SK-N-SH treated with all-trans-retinoic acid at 6 μM for 48 hours (cell line): ENCODE results near the gene AHI1.

ENCODE experiments used
- BACH2 ChIP-seq: fragments of 250-450 bp; sonication (Bioruptor Pico); IDR thresholded peaks from 2 replicates; pipeline ENCODE4 v1.9.0; 2021; ENCODE audit warnings: mild to moderate bottlenecking, borderline replicate concordance
- CREB5 ChIP-seq: fragments of 250-450 bp; sonication (Bioruptor Pico); IDR thresholded peaks from 2 replicates; pipeline ENCODE4 v1.5.1; 2020; ENCODE audit warnings: low read depth, mild to moderate bottlenecking, moderate library complexity
- CSDC2 ChIP-seq: fragments of 250-450 bp; sonication (Bioruptor Pico); IDR thresholded peaks from 2 replicates; pipeline ENCODE4 v1.5.0; 2020; ENCODE audit warnings: mild to moderate bottlenecking, moderate library complexity
- ESRRG ChIP-seq: fragments of 250-450 bp; sonication (Bioruptor Pico); IDR thresholded peaks from 2 replicates; pipeline ENCODE4 v1.6.1; 2021; ENCODE audit warnings: mild to moderate bottlenecking
- PPARA ChIP-seq: fragments of 250-450 bp; sonication (Bioruptor Pico); IDR thresholded peaks from 2 replicates; pipeline ENCODE4 v1.5.0; 2020; ENCODE audit warnings: mild to moderate bottlenecking, borderline replicate concordance
- RARB ChIP-seq: fragments of 250-450 bp; sonication (Bioruptor Pico); IDR thresholded peaks from 2 replicates; pipeline ENCODE4 v1.8.0; 2021; ENCODE audit warnings: mild to moderate bottlenecking, moderate library complexity
- TCF4 ChIP-seq: fragments of 250-450 bp; sonication (Bioruptor Pico); IDR thresholded peaks from 2 replicates; pipeline ENCODE4 v1.8.0; 2021; ENCODE audit warnings: mild to moderate bottlenecking, moderate library complexity, borderline replicate concordance
- TOX ChIP-seq: fragments of 250-450 bp; sonication (Bioruptor Pico); IDR thresholded peaks from 2 replicates; pipeline ENCODE4 v1.8.0; 2021; ENCODE audit warnings: mild to moderate bottlenecking, moderate library complexity, borderline replicate concordance
- TSHZ2 ChIP-seq: fragments of 250-450 bp; sonication (Bioruptor Pico); IDR thresholded peaks from 2 replicates; pipeline ENCODE4 v1.5.0; 2020; ENCODE audit warnings: mild to moderate bottlenecking, moderate library complexity
- ZFP3 ChIP-seq: fragments of 250-450 bp; sonication (Bioruptor Pico); IDR thresholded peaks from 2 replicates; pipeline ENCODE4 v1.5.0; 2020; ENCODE audit warnings: mild to moderate bottlenecking, moderate library complexity
- ZFP30 ChIP-seq: fragments of 450-650 bp; formaldehyde crosslinking; IDR thresholded peaks from 2 replicates; pipeline ENCODE4 v1.5.0; 2022; ENCODE audit warnings: mild to moderate bottlenecking, moderate library complexity
- ZNF565 ChIP-seq: fragments of 450-650 bp; formaldehyde crosslinking; conservative IDR thresholded peaks from 2 replicates; pipeline ENCODE4 v1.5.0; 2020; ENCODE audit warnings: low read depth, mild to moderate bottlenecking, moderate library complexity
- ZNF8 ChIP-seq: fragments of 450-650 bp; formaldehyde crosslinking; IDR thresholded peaks from 2 replicates; pipeline ENCODE4 v1.5.0; 2020; ENCODE audit warnings: mild to moderate bottlenecking, moderate library complexity
- TF ChIP-seq, protein P1 (sequence below): fragments of 250-450 bp; sonication (Bioruptor Pico); IDR thresholded peaks from 2 replicates; pipeline ENCODE4 v1.5.1; 2021; ENCODE audit warnings: mild to moderate bottlenecking, moderate library complexity

DNA sequence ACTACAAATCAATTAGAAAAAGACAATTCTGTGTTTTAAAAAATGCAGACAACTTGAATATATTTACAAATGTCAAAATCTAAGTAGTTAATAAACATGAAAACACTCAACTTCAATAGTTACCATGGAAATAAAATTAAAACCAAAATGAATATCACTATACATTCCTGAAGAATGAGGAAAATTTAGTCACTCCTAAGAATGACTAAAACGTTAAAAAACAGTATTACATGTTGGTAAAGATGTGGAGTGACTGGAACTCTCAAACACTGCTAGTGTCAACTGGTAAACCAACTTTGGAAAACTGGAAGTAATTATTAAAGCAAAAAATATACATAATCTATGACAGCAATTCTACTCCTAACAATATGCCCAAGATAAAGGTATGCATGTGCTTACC, 36.3 kb downstream of the AHI1 start:
- no peak for TF ChIP-seq ZFP3 (CRISPR knock-in tag)
- TF ChIP-seq CSDC2 = no peak
- TF ChIP-seq CREB5 = no peak
- no peak for TF ChIP-seq TCF4 (CRISPR knock-in tag)
- no peak for TF ChIP-seq TSHZ2 (CRISPR knock-in tag)
- no peak for TF ChIP-seq ZNF565 (CRISPR knock-in tag)
- no peak for TF ChIP-seq PPARA (CRISPR knock-in tag)
- no peak for TF ChIP-seq ZFP30 (CRISPR knock-in tag)
- no peak for TF ChIP-seq BACH2 (CRISPR knock-in tag)
- TF ChIP-seq, protein P1, sequence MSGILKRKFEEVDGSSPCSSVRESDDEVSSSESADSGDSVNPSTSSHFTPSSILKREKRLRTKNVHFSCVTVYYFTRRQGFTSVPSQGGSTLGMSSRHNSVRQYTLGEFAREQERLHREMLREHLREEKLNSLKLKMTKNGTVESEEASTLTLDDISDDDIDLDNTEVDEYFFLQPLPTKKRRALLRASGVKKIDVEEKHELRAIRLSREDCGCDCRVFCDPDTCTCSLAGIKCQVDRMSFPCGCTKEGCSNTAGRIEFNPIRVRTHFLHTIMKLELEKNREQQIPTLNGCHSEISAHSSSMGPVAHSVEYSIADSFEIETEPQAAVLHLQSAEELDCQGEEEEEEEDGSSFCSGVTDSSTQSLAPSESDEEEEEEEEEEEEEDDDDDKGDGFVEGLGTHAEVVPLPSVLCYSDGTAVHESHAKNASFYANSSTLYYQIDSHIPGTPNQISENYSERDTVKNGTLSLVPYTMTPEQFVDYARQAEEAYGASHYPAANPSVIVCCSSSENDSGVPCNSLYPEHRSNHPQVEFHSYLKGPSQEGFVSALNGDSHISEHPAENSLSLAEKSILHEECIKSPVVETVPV (CRISPR knock-in tag) = no peak
- no peak for TF ChIP-seq ZNF8 (CRISPR knock-in tag)
- TF ChIP-seq ESRRG (CRISPR knock-in tag) = no peak
- no peak for TF ChIP-seq TOX (CRISPR knock-in tag)
- no peak for TF ChIP-seq RARB (CRISPR knock-in tag)
